ENCODE data around the gene HCK. TPM values are rescaled to one million over a fixed set of nuclear protein-coding genes. Genes with fewer than 3 reads are reported as not detected.

HCK gene
- total RNA-seq, 2 experiments from 2014 or later, result 0.67 to 1.0 TPM

- no peaks in the 10 kb centered on the region for H3K27me3 ChIP-seq (ENCODE audit: control insufficient read depth in 1 of 2, insufficient read depth in 2 of 2, low read length in 2 of 2)
- H3K27ac ChIP-seq (ENCODE audit: low read depth in 1 of 2, low read length in 2 of 2), result no peak overlapping the region
- CTCF ChIA-PET, result no interaction called here
- no peaks in the 10 kb centered on the region for H3K4me1 Mint-ChIP-seq (ENCODE audit: low read depth)
- no peak overlapping the region for H3K4me3 Mint-ChIP-seq
- peaks cover 10% of the 10 kb centered on the region for H3K27me3 Mint-ChIP-seq
- ATAC-seq (ENCODE audit: poor library complexity) (no peak), DNase-seq (no peak)
- POLR2A ChIA-PET, result no interaction called here
- H3K36me3 Mint-ChIP-seq (ENCODE audit: low read depth), result no peaks in the 10 kb centered on the region
- no peak overlapping the region for H3K27ac Mint-ChIP-seq
- TF ChIP-seq CTCF (IDR thresholded peaks at IDR 0.05), result no peak
- peaks cover 4% of the 10 kb centered on the region for H3K4me1 ChIP-seq (ENCODE audit: insufficient read depth, low read length)
- no peaks in the 10 kb centered on the region for H3K9me3 Mint-ChIP-seq
- H3K36me3 ChIP-seq (ENCODE audit: insufficient read depth, low read length), result no peaks in the 10 kb centered on the region
- no peaks in the 10 kb centered on the region for H3K9me3 ChIP-seq (ENCODE audit: control insufficient read depth in 1 of 2, insufficient read depth in 1 of 2, low read length in 2 of 2)
- intact Hi-C loops (cut with DNase I, micrococcal nuclease), result no loop called here
- no peak overlapping the region for H3K4me3 ChIP-seq (ENCODE audit: low read length)
Measured at GRCh38 chr20:32070690-32071213, 18.7 kb downstream of the HCK start.

- peaks cover 10% of the 10 kb centered on the region for H3K27me3 Mint-ChIP-seq
- intact Hi-C loops (cut with DNase I, micrococcal nuclease), result no loop called here
- H3K27ac Mint-ChIP-seq, result no peak overlapping the region
- no peaks in the 10 kb centered on the region for H3K4me1 Mint-ChIP-seq (ENCODE audit: low read depth)
- Histone ChIP-seq H3K4me3 (ENCODE audit: low read length) (no peak overlapping the region), H3K27ac (ENCODE audit: low read depth in 1 of 2, low read length in 2 of 2) (no peak overlapping the region), H3K9me3 (ENCODE audit: control insufficient read depth in 1 of 2, insufficient read depth in 1 of 2, low read length in 2 of 2) (no peaks in the 10 kb centered on the region), H3K4me1 (ENCODE audit: insufficient read depth, low read length) (peaks cover 4% of the 10 kb centered on the region), H3K27me3 (ENCODE audit: control insufficient read depth in 1 of 2, insufficient read depth in 2 of 2, low read length in 2 of 2) (no peaks in the 10 kb centered on the region), H3K36me3 (ENCODE audit: insufficient read depth, low read length) (no peaks in the 10 kb centered on the region)
- ATAC-seq (ENCODE audit: poor library complexity) (no peak), DNase-seq (no peak)
- no peaks in the 10 kb centered on the region for H3K9me3 Mint-ChIP-seq
- no peaks in the 10 kb centered on the region for H3K36me3 Mint-ChIP-seq (ENCODE audit: low read depth)
- POLR2A ChIA-PET, result no interaction called here
- no peak for TF ChIP-seq CTCF (IDR thresholded peaks at IDR 0.05)
- no peak overlapping the region for H3K4me3 Mint-ChIP-seq
- CTCF ChIA-PET, result interaction anchor here (1.3 kb wide), 1 partner anchor 10 kb away, joined by 5 read pairs; no protein-coding TSS in a partner anchor
Measured at GRCh38 chr20:32071395-32072167, 19.5 kb downstream of the HCK start.

GRCh38 chr20:32072168-32072750, 20.2 kb downstream of the HCK start:
- no peaks in the 10 kb centered on the region for H3K27me3 ChIP-seq (ENCODE audit: control insufficient read depth in 1 of 2, insufficient read depth in 2 of 2, low read length in 2 of 2)
- DNase-seq (no peak), ATAC-seq (ENCODE audit: poor library complexity) (no peak)
- H3K27ac ChIP-seq (ENCODE audit: low read depth in 1 of 2, low read length in 2 of 2), result no peak overlapping the region
- H3K27me3 Mint-ChIP-seq, result peaks cover 7% of the 10 kb centered on the region
- intact Hi-C loops (cut with DNase I, micrococcal nuclease), result no loop called here
- no peak overlapping the region for H3K27ac Mint-ChIP-seq
- H3K9me3 Mint-ChIP-seq, result no peaks in the 10 kb centered on the region
- no peaks in the 10 kb centered on the region for H3K4me1 Mint-ChIP-seq (ENCODE audit: low read depth)
- ChIA-PET POLR2A (no interaction called here), CTCF (interaction anchor here (1.3 kb wide), 1 partner anchor 10 kb away, joined by 5 read pairs; no protein-coding TSS in a partner anchor)
- H3K4me3 Mint-ChIP-seq, result no peak overlapping the region
- H3K9me3 ChIP-seq (ENCODE audit: control insufficient read depth in 1 of 2, insufficient read depth in 1 of 2, low read length in 2 of 2), result no peaks in the 10 kb centered on the region
- no peak overlapping the region for H3K4me3 ChIP-seq (ENCODE audit: low read length)
- no peak for TF ChIP-seq CTCF (IDR thresholded peaks at IDR 0.05)
- peaks cover 4% of the 10 kb centered on the region for H3K4me1 ChIP-seq (ENCODE audit: insufficient read depth, low read length)
- H3K36me3 Mint-ChIP-seq (ENCODE audit: low read depth), result no peaks in the 10 kb centered on the region
- H3K36me3 ChIP-seq (ENCODE audit: insufficient read depth, low read length), result no peaks in the 10 kb centered on the region

Measured in CD4-positive, alpha-beta T cell (primary cell).